ENCODE measurements around the gene HIVEP1.

The HIVEP1 gene

DNA sequence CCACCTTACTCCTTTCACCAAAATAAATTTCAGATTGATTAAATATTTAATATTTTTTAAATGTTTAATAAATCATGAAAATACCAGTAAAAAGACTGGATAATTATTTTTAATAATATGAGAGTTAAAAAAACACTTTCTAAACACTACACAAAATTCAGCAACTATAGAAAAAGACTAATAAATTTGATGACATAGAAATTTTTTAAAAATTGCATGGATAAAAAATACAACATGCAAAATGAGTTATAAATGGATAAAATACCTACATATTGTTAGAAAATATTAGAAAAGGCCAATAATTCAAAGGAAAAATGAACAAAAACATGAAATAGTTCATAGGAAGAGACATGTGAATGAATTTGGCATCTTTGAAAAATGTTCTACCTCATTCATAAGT is 177.0 kb downstream of the HIVEP1 start:
- no peak for DNase-seq (ENCODE audit: low read depth)
- H3K4me3 ChIP-seq (ENCODE audit: low read depth, low read length) = no peak overlapping the region
- TF ChIP-seq, protein P1, sequence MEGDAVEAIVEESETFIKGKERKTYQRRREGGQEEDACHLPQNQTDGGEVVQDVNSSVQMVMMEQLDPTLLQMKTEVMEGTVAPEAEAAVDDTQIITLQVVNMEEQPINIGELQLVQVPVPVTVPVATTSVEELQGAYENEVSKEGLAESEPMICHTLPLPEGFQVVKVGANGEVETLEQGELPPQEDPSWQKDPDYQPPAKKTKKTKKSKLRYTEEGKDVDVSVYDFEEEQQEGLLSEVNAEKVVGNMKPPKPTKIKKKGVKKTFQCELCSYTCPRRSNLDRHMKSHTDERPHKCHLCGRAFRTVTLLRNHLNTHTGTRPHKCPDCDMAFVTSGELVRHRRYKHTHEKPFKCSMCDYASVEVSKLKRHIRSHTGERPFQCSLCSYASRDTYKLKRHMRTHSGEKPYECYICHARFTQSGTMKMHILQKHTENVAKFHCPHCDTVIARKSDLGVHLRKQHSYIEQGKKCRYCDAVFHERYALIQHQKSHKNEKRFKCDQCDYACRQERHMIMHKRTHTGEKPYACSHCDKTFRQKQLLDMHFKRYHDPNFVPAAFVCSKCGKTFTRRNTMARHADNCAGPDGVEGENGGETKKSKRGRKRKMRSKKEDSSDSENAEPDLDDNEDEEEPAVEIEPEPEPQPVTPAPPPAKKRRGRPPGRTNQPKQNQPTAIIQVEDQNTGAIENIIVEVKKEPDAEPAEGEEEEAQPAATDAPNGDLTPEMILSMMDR (IDR thresholded peaks at IDR 0.05; ENCODE audit: low read depth, low read length, missing control alignments) = no peak

DNA sequence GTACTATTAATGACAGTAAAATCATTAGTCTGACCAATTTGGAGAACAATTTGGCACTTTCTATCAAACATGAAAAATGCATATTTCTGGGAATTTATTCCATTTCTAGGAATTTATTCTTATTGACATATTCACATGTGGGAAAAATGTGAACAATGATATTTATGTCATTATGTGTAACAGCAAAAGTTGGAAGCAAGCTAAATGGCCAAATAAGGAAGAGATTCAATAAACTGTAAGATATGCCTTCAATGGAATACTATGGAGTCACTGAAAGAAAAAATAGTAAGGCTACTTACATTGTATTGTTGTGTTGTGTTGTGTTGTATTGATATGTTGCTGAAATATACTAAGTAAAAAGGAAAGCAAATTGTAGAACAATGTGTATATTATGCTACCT is 177.5 kb downstream of the HIVEP1 start:
- no peak overlapping the region for H3K4me3 ChIP-seq (ENCODE audit: low read depth, low read length)
- DNase-seq (ENCODE audit: low read depth) = no peak
- TF ChIP-seq, protein P1 (IDR thresholded peaks at IDR 0.05; ENCODE audit: low read depth, low read length, missing control alignments) = no peak

DNA sequence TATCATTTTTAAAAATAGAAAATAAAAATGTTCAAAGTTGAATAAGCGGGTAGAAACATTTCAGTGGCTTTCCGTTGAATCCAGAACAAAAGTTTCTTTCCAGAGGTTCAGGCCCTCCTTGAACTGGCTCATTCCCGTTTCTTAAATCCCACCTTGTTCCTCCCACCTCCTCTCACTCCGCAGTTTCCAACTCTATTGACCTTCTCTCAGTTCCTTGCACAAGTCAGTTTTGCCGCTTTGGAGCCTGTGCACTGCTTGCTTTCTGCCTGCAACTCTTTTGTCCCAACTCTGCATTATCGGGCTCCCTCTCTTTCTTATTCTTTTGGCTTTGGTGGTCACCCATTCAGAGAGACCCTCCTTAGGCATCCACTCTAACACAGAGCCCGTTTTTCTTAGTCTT is 178.1 kb downstream of the HIVEP1 start:
- DNase-seq (ENCODE audit: low read depth) = no peak
- H3K4me3 ChIP-seq (ENCODE audit: low read depth, low read length) = no peak overlapping the region
- TF ChIP-seq, protein P1 (IDR thresholded peaks at IDR 0.05; ENCODE audit: low read depth, low read length, missing control alignments) = no peak

DNA sequence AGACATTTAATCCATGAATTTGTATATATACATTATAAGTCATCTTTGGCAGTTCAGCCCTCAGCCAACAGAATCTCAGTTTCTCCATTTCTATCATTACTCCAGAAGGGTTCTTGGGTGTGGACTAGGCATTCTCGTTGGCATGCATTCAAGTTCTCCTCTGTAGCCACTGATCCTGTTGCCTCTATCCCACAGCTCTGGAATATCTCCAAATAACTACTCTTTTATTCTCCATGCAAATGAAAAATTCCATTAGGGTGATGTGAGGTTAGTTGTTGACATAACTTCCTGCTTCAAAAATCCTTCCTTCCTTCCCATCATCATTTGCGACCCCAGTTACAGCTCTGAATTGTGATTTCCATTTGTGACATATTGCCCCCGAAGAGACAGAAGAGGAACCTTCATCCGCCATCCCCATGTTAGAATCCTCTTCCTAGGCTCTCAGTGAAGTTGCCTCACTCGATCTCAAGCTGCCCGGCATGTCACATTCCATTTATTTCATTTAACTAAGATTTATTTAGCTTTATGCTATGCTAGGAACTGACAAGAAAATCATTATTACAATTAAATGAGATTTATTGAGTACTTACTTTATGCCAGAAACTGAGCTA is 184.3 kb downstream of the HIVEP1 start:
- TF ChIP-seq, protein P1 (IDR thresholded peaks at IDR 0.05; ENCODE audit: low read depth, low read length, missing control alignments) = no peak
- no peak for DNase-seq (ENCODE audit: low read depth)
- no peak overlapping the region for H3K4me3 ChIP-seq (ENCODE audit: low read depth, low read length)

DNA sequence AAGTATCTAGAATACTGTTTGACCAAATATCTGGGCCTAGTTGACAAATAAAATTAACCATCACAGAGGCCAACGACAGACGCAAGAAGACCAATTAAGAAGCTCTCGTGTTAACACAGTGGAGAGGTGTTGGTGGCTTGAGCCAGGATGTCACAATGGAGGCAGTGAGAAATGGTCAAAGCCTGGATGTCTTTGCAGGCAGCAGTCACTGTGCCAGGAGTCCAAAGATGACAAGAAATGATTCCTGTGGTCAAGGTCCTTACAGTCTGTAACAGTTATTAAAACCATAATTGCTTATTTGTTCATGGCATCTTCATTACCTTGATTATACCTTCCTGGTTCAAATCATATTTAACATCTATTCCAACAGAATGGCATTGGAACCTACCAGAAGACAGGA is 186.7 kb downstream of the HIVEP1 start:
- H3K4me3 ChIP-seq (ENCODE audit: low read depth, low read length) = no peak overlapping the region
- no peak for DNase-seq (ENCODE audit: low read depth)
- TF ChIP-seq, protein P1 (IDR thresholded peaks at IDR 0.05; ENCODE audit: low read depth, low read length, missing control alignments) = no peak

DNA sequence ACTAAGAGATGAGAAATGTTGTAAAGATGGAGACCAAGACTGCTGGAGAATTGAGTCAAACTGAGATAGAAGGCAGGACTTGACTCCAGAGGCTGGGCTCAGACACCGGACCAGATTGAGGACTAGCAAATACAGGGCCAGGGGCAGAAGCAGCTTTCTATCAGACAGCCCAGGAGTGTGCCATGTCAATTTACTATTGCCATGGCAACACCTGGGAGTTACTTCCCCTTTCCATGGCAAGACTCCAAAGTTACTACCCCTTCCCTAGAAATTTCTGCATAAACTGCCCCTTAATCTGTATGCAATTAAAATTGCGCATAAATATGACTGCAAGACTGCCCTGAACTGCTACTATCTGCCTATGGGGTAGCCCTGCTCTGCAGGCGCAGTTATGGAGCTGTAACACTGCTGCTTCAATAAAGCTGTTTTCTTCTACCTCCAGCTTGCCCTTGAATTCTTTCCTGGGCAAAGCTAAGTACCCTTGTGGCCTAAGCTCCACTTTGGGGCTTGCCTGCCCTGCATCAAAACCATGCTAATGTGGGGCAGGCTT is 188.0 kb downstream of the HIVEP1 start:
- H3K4me3 ChIP-seq (ENCODE audit: low read depth, low read length) = no peak overlapping the region
- TF ChIP-seq, protein P1 (IDR thresholded peaks at IDR 0.05; ENCODE audit: low read depth, low read length, missing control alignments) = no peak
- no peak for DNase-seq (ENCODE audit: low read depth)

DNA sequence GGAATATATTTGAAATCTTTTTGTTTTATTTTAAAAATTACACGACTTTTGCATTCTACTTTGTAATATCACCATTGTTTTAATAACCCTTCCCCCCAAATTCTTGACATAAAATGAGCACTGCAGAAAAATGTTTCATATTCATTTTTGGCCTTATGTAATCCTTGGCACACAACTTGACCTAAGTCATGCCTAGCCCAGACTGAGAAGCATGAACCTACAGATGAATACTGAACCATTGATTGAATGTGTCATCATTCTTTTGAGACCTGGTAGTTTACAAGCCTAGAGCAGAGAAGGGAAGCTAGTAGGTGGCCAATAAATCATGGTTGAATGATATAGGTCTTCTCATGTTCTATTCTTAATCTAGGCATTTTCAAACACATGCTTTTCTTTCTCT is 188.6 kb downstream of the HIVEP1 start:
- DNase-seq (ENCODE audit: low read depth) = no peak
- TF ChIP-seq, protein P1 (IDR thresholded peaks at IDR 0.05; ENCODE audit: low read depth, low read length, missing control alignments) = no peak
- H3K4me3 ChIP-seq (ENCODE audit: low read depth, low read length) = no peak overlapping the region
